GM21528 (cell line): ENCODE data around the gene HTT.

Experiments
- ATAC-seq: cut with Tn5 transposase; IDR thresholded peaks from one replicate; pipeline ENCODE4 v1.9.1; 2021; ENCODE audit warnings: mild to moderate bottlenecking, moderate library complexity; ENCODE audit not compliant: unreplicated experiment, low FRiP score

The HTT gene

DNA sequence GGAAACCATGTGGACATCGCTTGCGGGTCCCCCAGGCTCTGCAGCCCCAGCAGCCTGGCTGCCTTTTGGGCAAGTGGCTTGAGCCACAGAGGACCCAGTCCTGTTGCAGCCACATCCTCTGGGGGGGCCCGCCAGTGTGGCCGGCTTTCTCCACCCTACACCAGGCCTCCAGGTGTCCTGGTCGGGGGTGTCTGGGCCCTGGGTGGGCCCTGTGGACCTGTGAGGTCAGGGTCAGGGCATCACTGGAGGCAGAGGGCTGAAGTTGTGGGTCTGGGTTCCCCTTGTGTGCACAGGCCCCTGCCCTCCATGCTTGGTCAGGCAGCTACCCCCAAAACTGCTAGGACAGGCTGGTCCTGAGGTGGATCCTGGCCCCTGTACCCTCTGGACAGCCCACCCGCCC is 171.2 kb downstream of the HTT start:
- ATAC-seq, result no peak

DNA sequence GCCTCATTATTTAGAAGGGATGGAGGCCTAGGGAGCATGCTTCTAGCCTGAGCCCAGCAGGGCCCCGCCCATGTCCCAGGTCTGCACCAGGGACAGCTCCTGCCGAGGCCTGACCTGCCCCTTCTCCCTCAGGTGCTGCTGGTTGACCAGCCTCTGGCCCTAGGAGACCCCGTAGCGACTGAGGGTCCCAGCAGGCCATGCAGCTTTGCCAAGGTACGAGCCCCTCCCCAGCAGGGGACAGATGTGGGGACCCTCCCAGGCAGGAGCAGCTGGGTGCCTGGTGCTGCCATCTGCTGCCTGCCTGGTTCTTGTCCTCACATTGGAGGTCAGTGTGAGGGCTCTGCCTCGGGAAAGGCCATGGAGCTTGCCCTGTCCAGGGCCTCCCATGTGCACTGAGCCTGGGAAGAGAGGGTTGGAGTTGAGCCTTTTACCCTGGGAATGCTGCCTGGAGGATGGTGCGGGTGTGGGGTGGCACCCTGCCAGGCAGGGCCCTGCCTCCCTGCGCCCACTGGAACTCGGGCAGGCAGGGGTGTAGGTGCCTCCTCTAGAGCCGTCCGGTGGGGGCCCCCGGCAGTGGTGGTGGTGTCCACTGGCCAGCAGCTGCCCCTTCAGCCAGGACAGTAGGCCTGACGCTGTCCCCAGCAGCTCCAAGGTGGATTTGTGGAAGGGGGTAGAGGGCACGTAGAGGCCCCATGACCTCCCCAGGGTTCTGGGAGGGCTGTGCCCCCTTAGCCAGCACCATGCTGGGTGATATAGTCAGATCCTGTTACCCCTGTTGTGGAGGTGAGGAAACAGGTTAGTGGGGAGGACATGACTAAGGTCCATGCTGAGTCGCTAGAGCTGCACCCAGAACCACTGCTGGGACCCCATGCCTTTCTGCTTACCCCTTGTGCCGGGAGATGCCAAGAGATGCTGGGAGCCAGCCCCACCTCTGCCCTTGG is 172.2 kb downstream of the HTT start:
- ATAC-seq, result no peak

- ATAC-seq, result no peak
These were observed 173.1 kb downstream of the HTT start for GRCh38 chr4:3247399-3248177.

- no peak for ATAC-seq
These were observed 173.6 kb downstream of the HTT start for GRCh38 chr4:3248178-3248480.

DNA sequence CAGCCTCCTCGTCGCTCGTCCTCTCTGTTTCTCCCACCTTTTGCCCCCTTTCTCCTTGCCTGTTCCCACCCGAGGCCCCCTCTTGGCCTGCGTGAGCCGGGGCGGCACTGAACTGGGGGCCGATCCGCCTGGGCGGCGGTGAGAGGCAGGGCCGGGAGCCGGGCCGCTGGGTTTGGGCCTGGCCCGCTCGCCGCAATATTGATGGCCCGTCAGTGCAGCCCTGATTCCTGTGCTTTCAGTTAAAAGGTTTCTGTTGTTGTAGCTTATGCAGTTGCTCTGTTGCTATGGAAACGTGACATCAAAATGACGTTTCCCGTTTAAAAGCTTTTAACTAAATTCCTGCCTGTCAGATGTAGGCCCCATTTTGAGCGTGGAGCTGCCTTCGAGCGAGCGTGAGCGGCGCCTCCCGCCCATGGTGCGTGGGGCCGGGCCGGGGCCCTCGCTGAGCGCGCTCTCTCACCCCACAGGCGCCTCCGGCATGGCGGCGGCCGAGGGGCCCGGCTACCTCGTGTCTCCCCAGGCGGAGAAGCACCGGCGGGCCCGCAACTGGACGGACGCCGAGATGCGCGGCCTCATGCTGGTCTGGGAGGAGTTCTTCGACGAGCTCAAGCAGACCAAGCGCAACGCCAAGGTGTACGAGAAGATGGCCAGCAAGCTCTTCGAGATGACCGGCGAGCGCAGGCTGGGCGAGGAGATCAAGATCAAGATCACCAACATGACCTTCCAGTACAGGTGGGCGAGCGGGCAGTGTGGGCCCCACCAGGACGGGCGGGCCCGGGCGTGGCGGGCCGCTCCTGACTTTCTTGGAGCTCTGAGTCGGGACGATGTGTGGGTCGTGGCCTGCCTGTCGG is 174.6 kb downstream of the HTT start, which contains the start of gene MSANTD1:
MSANTD1 (plus strand) TSS at position 349 of the 851 bp plus-strand sequence; CDS start at position 413, 64 bp downstream.
- no peak for ATAC-seq

DNA sequence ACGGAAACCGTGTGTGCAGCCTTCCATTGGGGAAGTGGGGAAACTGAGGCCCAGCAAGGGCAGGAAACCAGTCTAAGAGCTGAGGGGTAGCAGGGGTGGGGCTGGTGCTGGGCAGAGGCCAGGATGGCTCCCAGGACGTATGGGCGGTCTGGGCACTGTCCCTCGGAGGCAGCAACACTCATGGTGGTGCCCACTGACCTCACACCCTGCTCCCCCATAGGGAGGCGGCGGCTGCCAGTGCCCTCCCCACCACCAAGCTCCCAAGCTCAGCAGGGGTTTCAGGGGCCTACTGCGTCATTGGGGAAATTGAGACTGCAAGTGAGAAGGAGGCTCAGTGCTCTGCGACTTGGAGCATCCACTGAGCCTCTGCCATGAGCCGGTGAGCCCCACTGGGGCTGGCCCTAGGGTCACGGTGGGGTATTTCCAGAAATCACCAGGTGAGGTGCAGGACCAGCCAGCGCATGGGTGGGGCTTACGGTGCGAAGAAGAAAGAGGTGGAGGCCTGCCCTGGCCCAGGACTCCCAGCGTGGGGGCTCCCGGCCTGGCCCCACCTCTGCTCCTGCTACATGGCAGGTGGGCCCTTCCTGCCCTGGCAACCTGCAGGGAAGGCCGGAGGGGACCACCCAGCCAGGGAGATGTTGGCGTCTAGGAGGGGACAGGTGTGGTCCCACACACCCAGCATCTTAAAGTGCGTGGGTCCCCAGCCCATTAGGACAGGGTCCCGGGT is 175.4 kb downstream of the HTT start:
- ATAC-seq, result no peak

DNA sequence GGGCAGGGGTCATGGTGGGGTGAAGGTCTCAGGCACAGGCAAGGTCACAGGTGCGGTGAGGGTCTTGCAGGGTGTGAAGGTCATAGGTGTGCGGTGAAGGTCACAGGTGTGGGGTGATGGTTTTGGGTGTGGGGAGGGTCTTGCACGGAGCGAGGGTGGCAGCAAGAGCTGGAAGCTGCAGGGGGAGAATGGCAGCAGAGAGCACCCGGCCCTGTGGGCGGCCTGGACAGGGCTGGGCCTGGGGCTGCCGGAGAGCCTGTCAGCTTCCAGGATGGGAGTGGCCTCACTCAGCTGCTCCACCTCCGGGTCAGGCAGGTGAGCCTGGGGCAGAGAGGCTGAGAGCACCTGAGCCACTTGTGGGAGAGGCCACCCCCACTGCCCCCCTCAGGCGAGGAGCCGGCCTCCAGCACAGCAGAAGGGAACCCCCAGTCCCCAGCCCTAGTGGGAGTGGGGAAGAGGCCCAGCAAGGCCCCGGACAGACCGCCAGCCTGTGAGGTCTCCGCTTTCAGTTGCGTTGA is 176.0 kb downstream of the HTT start:
- no peak for ATAC-seq

GRCh38 chr4:3250956-3251690 is 176.6 kb downstream of the HTT start:
- no peak for ATAC-seq

DNA sequence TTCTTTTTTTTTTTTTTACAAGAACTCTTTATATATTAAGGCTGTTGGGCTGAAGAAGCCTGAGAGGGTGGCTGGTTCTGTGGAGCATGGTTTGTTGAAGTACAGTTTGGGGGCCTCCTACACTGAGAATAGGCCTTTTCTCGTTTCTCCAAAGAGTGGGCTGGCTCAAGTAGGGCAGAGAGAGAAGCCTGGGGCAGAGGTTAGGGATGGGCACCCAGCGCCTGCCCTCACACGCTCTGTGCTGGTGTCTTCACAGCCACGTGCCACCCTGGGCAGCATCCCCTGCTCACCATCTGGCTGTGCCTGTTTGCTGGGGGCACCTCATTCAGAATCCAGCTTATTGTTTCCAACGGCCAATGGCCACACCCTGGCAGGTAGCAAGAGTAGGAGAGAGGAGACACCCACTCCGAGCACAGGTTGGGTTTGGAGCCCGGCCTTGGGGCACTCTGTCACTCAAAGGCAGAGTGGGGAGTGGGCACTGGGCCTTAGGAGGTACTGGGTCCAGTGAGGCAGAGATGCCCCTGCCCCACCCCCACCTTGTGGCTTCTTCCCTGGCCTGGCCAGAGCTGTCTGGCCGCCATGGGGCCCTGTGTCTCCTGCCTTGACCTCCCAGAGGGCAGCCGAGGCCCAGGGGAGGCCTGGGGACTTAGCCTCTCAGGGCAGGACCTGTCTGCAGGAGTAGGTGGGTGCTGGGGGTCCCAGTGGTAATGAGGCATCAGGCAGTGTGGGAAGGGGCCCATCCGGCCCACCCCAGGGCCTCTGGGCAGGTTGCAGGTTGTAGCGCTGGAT is 177.4 kb downstream of the HTT start:
- no peak for ATAC-seq

DNA sequence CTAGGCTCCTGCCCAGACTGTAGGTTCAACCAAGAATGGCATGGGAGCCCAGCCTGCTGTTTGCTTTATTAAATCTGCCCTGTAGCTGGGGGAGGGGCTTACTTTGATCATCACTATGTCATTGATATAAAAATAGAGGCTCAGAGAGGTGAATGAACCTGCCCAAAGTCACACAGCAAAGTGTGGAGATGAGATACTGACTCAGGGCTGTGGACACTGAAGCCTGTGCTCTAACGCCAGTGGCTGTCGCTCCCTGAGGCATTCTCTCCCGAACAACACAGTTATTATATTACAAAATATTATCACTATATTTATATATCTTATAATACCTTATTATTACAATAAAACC is 178.0 kb downstream of the HTT start:
- ATAC-seq, result no peak

DNA sequence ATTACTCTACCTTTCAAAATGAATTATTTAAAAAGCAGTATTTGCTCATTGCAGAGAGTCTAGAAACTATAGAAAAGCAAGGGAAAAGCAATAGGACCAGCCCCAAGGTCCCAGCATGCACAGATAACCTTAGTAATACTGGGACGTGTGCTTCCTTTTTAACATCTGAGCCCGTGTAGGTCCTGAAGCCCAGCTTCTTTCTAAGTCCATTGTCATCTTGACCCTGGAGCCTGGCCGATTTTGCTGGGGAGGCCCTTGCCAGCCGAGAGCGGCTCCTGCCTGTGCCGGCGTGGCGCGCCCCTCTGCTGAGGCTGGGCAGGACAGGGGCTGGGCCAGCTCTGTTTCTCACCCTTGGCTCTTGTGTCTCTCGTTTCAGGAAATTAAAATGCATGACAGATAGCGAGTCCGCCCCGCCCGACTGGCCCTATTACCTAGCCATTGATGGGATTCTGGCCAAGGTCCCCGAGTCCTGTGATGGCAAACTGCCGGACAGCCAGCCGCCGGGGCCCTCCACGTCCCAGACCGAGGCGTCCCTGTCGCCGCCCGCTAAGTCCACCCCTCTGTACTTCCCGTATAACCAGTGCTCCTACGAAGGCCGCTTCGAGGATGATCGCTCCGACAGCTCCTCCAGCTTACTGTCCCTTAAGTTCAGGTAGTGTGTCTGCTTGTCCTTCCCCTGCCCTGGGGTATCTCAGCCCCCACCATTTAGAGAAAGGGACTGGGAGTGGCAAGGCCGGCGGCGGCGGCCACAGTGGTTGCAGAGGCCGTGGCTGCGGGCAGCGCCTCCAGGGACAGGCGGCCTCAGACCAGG is 178.6 kb downstream of the HTT start:
- ATAC-seq, result no peak

- no peak for ATAC-seq
These were observed 179.3 kb downstream of the HTT start for GRCh38 chr4:3253808-3254207.

GRCh38 chr4:3254302-3255131 is 180.0 kb downstream of the HTT start:
- no peak for ATAC-seq

DNA sequence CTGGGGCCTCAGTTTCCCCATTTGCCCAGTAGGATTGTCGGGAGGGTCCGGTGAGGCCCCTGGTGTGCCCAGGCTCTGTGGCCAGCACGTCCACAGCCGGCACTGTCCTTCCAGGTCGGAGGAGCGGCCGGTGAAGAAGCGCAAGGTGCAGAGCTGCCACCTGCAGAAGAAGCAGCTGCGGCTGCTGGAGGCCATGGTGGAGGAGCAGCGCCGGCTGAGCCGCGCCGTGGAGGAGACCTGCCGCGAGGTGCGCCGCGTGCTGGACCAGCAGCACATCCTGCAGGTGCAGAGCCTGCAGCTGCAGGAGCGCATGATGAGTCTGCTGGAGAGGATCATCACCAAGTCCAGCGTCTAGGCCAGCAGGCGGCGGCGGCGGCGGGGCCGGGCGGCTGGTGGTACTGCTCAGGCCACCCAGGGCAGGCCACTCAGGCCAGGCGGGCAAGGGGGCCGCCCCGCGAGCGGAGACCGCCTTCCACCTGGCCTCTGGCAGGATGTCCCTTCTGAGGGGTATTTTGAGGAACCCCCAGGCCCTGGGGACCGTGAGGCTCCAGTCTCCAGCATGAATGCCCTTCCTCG is 181.2 kb downstream of the HTT start:
- ATAC-seq, result no peak

DNA sequence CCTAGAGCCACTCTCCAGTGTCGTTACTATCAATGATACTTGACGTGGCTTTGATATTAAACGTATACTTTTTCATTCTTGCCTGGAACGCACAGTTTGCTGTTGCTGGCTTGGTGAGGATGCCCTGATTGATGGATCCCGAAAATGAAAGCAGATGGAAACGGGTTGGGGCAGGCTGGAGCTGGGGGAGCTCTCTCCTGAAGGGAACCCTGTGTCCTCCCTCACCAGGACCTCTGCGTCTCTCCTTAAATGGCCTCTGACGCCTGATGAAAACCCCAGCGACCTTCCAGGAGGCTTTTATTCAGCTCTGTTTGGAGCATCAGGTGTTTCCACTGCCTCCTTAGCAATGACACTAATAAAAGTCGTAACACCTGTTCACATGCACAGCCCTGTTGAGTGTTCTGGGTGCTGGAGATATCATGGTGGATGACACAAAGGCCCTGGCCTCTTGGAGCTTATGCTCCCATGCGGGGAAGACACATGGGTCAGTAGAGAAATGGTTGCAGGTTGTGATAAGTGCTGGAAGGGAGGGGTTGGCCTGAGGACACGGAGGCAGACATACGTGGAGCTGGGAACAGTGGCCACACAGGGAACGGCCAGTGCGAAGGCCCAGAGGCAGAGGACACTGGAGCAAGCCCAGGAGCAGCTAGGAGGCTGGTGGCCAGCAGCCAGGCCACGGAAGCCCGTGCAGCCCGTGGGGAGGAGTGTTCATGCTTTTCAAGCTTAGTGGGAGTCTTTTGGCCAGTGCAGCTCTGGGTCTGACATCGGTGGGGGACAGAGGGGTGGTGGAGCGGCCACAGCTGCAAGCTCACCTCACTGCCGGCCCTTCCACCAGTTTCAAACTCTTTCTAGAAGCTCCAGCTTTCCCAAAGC is 182.0 kb downstream of the HTT start:
- ATAC-seq, result no peak
